ENCODE results near the gene FBXO4.

Gene FBXO4

GRCh38 chr5:41882765-41883164 lies 42.3 kb upstream of the FBXO4 start:
- Mint-ChIP-seq H3K9me3 (peaks cover 2% of the 10 kb centered on the region), H3K27ac (no peak overlapping the region), H3K36me3 (ENCODE audit: low read depth) (no peaks in the 10 kb centered on the region), H3K4me3 (no peak overlapping the region), H3K4me1 (peaks cover 4% of the 10 kb centered on the region), H3K27me3 (ENCODE audit: low read depth) (no peaks in the 10 kb centered on the region)
- TF ChIP-seq CTCF (IDR thresholded peaks at IDR 0.05; ENCODE audit: unreplicated experiment in 3 of 3): no peak

GRCh38 chr5:41883243-41883642 lies 41.8 kb upstream of the FBXO4 start:
- Mint-ChIP-seq H3K4me3 (no peak overlapping the region), H3K4me1 (peaks cover 4% of the 10 kb centered on the region), H3K27me3 (ENCODE audit: low read depth) (no peaks in the 10 kb centered on the region), H3K27ac (no peak overlapping the region), H3K36me3 (ENCODE audit: low read depth) (no peaks in the 10 kb centered on the region), H3K9me3 (peaks cover 2% of the 10 kb centered on the region)
- TF ChIP-seq CTCF (IDR thresholded peaks at IDR 0.05; ENCODE audit: unreplicated experiment in 3 of 3): no peak

GRCh38 chr5:41883936-41884335 lies 41.1 kb upstream of the FBXO4 start:
- no peak for TF ChIP-seq CTCF (IDR thresholded peaks at IDR 0.05; ENCODE audit: unreplicated experiment in 3 of 3)
- no peak overlapping the region for H3K27ac Mint-ChIP-seq
- peaks cover 3% of the 10 kb centered on the region for H3K4me1 Mint-ChIP-seq
- no peaks in the 10 kb centered on the region for H3K27me3 Mint-ChIP-seq (ENCODE audit: low read depth)
- H3K9me3 Mint-ChIP-seq: peaks cover 2% of the 10 kb centered on the region
- H3K4me3 Mint-ChIP-seq: no peak overlapping the region
- no peaks in the 10 kb centered on the region for H3K36me3 Mint-ChIP-seq (ENCODE audit: low read depth)

DNA sequence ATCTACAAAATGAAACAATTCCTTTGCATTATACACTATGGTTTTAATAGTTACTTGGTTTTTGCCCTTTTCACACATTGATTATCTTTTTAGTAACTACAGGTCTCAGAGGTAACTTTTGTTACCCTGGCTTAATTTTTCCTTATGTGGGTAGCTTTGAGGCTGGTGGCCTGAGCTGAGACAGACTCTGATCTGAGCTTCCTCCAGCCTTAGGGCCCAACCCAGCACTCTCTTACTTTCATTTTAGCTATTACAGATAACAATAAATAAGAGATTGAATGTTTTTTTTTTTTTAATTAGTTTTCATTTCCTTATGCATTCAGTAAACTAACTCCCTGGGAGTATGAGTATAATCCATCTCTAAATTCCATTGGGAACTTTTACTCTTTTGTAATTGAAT lies 39.8 kb upstream of the FBXO4 start:
- Mint-ChIP-seq H3K4me1 (no peaks in the 10 kb centered on the region), H3K27me3 (ENCODE audit: low read depth) (no peaks in the 10 kb centered on the region), H3K27ac (no peak overlapping the region), H3K4me3 (no peak overlapping the region), H3K9me3 (peaks cover 2% of the 10 kb centered on the region), H3K36me3 (ENCODE audit: low read depth) (no peaks in the 10 kb centered on the region)
- no peak for TF ChIP-seq CTCF (IDR thresholded peaks at IDR 0.05; ENCODE audit: unreplicated experiment in 3 of 3)

DNA sequence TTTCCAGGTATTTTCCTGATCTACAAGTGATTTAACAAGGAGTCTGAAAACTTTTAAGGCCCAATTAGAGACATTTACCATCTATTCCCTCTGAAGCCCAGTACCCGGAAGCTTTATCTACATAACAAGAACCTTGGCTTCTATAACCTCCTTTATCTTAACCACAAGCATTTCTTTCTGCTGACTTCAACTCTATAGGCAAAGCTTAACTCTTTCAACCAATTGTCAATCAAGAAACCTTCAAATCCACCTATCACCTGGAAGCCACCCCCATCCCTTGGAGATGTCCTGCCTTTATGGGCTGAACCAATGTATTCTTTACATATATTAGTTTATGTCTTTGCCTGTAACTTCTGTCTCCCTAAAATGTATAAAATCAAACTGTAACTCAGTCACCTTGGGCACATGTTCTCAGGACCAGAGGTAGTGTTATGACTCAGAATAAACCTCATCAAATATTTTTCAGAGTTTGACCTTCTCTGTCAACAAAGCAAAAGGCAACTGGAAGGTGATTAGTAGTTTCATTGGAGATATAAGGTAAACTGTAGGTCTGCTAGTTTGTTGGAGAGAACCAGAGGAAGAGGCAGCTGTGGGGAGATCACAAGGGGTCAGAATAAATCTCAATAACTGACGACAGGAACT lies 33.9 kb upstream of the FBXO4 start:
- no peak overlapping the region for H3K4me3 Mint-ChIP-seq
- H3K36me3 Mint-ChIP-seq (ENCODE audit: low read depth): no peaks in the 10 kb centered on the region
- peaks cover 2% of the 10 kb centered on the region for H3K9me3 Mint-ChIP-seq
- peak overlapping the region in 1 of 3 experiments; percentile 74 for H3K27ac Mint-ChIP-seq
- no peaks in the 10 kb centered on the region for H3K4me1 Mint-ChIP-seq
- peaks cover 8% of the 10 kb centered on the region for H3K27me3 Mint-ChIP-seq (ENCODE audit: low read depth)
- no peak for TF ChIP-seq CTCF (IDR thresholded peaks at IDR 0.05; ENCODE audit: unreplicated experiment in 3 of 3)

GRCh38 chr5:41892031-41892430 lies 33.0 kb upstream of the FBXO4 start:
- no peaks in the 10 kb centered on the region for H3K36me3 Mint-ChIP-seq (ENCODE audit: low read depth)
- H3K4me3 Mint-ChIP-seq: no peak overlapping the region
- H3K27ac Mint-ChIP-seq: peak overlapping the region in 1 of 3 experiments; percentile 74
- H3K27me3 Mint-ChIP-seq (ENCODE audit: low read depth): peaks cover 8% of the 10 kb centered on the region
- H3K4me1 Mint-ChIP-seq: no peaks in the 10 kb centered on the region
- TF ChIP-seq CTCF (IDR thresholded peaks at IDR 0.05; ENCODE audit: unreplicated experiment in 3 of 3): no peak
- peaks cover 2% of the 10 kb centered on the region for H3K9me3 Mint-ChIP-seq
